HG03139 (cell line): ENCODE results near the gene PIP5K1B.

Experiments used
- ATAC-seq: cut with Tn5 transposase; IDR thresholded peaks from one replicate; pipeline ENCODE4 v1.9.1; 2021; ENCODE audit not compliant: unreplicated experiment

PIP5K1B gene

DNA sequence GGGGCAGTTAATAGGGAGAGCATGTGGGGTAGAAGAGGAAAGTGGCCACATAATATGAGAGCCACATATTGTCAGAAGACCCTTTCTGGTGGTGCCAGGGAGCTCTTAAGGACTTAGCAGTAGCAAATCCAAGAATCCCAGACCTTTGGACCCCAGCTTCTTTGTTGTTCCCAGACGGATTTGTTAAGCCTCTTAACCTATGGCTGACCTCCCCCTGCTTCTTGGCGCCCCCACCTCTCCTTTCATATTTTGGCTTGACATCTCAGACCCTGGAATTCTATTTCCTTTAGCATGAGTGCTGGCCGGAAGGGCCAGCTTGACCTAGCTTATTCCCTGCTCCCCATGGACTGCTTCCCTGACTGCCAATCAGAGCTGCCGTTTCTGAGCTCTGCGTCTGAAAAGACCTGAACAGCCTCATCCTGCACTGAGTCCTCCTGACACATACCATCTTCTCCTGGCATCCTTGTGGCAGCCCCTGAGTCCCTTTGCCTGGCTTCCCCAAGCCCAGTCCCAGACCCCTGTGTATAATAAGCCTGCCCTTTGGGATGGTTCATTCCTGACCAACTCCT is 192.6 kb downstream of the PIP5K1B start:
- ATAC-seq, result no peak

DNA sequence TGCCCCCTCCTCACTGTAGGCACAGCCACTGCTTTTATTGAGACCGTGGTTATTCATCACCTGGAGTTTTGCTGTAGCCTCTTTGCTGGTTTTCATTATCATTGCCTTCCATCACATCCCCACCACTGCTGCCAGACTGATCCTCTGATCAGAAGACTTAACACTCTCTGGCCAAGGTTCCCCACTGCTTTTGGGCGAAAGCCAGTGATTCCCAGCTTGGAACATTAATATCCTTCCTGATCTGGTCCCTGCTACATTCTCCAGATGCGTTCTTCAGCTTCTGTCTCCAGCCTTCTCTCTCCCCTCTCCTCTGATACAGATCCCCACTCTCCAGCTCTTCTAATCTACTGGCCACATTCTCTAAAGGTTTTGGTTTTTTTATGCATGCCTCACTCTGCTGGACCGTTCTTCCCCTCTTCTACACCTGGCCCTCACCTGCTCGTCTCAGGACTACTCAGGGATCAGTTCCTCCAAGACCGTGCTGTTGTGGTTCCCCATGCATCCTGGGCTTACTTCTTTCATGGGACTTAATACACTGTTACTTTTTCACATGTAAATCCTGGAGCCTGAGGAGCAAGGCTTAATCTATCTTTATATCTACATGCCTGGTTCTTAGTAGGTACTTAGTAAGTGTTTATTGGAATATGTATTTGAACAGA is 193.9 kb downstream of the PIP5K1B start:
- no peak for ATAC-seq

DNA sequence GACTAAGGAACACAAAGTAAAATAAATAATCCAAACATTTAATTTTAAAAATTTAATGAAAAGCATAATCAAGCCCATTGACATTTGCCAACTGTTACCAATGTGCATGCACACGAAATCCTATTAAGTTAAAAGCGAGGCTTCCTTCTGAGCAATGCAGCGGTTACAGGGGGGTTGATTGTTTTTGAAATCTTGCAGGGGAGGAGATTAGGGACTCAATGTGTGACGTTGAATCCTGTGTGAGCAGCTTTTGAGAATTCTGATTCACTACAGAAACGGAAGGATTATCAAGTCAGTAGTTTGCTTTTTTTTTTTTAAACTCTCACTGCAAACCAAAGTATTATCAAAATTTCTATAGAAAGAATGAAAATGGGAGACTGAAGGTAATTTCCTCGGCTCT is 199.4 kb downstream of the PIP5K1B start:
- no peak for ATAC-seq

GRCh38 chr9:68905129-68905528 is 200.1 kb downstream of the PIP5K1B start:
- ATAC-seq, result no peak

DNA sequence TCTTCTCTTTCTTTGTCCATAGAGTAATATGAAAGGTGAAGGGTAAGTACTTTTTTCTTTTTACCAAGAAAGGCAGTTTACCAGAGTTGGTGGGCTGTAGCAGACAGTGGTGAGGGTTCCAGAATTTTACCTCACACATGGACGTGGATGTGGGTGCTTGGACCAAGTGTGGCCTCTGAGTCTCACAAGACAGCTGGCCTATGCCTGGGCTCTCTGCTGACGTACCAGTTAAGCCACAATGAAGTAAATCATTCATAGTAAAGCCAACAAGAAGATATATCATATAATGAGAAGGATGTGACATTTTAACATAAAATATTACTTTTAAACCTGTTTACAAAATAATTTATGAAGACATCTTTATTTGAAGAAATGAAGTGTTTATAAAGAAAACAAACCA is 202.9 kb downstream of the PIP5K1B start:
- no peak for ATAC-seq

DNA sequence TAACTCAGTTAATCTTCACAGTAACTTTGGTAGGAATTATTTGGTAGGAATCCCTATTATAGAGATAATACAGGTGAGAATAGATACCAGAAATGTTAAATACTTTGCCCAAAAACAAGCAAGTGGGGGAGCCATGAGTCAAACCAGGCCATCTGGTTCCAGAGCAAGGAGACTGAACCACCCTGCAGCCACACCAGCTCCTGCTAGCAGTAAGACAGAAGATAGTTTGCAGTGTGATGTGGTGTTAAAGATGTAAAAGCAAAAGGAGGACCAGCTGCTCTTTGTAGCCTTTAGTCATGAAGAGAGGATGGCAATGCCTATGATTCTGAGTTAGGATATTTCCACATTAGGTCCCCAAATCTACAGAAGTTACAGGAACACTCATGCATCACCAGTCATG is 207.5 kb downstream of the PIP5K1B start:
- no peak for ATAC-seq

- no peak for ATAC-seq
Observed at GRCh38 chr9:68913054-68913453, 208.0 kb downstream of the PIP5K1B start.

DNA sequence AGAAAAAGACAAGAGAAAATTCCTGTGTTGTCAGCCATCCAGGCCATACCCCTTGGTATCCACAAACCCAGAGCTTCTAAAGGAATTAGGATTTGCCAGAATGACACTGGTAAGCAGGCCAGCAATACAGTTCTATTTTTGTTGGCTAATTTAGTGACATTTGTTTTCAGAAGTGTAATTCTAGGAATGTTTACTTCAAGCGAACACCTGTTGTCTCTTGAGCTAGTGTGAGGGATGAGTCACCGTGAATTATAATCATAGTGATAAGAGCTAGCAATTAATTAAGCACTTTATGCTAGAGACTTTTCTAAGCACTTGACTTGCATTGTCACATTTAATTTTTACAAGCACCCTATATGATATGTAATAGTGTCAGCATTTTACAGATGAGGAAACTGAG is 209.7 kb downstream of the PIP5K1B start:
- ATAC-seq, result no peak

DNA sequence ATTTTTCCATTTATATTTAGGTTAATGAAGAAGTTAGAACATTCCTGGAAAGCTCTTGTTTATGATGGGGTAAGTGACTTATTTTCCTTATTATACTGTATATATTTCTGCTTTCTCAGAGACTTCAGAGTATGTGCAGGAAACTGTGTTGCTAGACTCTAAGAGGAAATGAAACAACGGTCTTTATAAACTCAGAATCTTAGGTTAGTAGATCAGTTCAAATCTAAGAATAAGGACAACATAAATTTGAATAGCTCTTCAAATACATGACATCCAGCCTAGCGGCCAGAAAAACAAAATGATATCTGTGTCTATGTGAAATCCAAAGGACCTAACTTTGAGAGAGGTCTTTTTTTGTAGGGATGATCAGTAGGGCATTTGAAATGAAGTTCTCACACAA is 214.6 kb downstream of the PIP5K1B start:
- ATAC-seq, result no peak

DNA sequence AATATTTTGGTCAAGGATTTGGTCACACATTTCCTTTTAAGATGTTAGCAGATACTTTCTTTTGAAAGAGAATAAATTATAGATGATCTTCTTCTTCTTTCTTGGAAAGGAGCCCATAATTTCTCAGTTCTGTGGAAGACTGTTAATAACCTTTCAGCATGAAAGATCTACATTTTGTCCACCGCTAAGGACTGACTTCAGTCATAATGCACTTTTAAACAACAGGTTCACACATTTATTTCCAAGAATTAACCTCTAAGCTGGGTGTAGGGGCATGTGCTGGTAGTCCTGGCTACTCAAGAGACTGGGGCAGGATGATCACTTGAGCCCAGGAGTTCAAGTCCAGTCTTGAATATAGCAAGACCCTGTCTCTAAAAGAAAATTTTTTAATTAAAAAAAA is 215.9 kb downstream of the PIP5K1B start:
- ATAC-seq, result no peak

DNA sequence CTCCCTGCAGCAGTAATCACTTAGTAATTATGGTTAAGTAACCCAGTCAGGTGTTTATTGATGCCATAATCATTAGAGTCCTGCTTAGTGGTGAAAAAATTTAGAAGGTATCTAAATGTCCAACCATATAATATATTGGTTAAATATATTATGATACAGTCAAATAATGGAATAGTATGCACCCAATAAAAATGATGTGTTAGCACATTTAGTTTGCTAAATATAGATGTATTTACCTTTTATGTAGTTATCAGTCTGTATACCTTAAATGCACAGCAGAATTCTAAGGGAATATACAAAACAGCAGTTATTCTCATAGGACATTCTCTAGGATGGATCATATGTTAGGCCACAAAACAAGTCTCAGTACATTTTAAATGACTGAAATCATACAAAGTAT is 218.4 kb downstream of the PIP5K1B start:
- no peak for ATAC-seq

GRCh38 chr9:68925175-68925574 is 220.1 kb downstream of the PIP5K1B start:
- ATAC-seq, result no peak

- no peak for ATAC-seq
Observed at GRCh38 chr9:68927165-68927564, 222.1 kb downstream of the PIP5K1B start.

GRCh38 chr9:68931821-68932220 is 226.8 kb downstream of the PIP5K1B start:
- ATAC-seq, result no peak

DNA sequence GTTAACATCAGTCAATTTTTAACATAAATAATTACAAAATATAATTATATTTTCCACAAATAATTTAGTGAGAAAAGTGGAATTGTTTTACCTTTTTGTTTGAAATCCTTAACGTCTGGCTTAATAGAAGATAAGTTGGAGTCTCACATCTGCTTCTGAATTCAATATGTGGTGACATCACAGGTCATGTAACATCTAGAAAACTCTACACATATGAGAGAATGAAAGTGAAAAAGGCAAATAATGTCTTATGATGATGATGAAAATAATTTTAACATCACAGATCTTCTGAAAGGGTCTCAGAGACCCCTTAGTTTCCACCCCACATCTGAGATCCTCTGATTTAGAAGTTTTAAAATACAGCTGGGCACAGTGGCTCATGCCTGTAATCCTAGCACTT is 227.4 kb downstream of the PIP5K1B start:
- no peak for ATAC-seq

DNA sequence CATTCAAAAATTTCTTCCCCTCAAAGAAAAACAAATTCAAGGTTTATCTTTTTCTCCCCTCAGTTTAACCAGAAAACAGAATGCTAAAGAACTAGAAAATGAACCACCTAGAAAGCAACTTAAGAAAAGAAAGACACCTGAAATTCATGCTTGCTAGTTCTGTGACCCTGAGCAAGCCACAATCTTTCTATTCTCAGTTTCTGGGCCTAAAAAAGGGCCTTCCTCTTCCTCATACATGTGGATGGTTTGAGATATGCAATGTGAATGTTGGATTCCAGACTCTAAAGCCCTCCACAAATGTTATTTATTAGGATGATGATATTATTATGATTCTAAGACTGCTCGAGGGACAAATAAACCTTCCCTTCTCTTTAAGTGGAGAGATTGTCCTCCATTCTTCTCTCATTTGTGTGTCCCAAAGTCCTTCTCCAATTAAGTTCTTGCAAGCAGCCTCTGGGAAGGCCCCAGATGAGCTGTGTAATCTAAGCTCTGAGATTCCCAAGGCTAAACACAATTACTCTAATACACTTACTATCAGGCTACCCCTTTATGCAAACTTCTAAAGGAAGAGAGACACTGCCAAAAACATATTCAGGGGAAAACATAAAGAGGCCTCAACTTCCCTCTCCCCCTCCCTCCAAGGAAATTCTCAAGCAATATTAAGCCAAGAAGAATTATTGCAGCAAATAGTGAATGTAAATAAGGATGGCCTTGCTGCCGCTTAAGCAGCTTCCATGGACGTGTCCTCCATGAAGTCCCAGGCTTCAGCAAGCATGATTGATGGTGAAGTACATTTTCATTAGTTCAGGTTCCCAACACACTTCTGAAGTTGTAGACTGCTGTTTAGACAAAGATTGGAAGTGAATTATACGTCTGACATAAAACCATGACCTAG is 228.6 kb downstream of the PIP5K1B start:
- ATAC-seq, result peak; percentile 89

DNA sequence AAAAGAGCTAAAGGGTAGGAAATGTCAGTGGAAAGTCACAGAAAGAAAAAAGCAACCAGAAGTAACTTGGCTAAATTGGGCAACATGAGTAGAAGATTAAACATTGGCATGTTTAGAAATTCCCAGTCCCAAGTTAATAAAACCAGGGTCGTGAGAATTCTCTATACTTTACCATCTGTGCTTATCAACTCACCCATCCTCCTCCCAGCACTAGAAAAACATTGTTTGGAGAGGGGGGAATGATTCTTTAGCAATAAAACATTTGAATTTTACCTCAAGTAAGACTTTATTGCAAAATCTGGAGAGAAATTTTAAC is 229.2 kb downstream of the PIP5K1B start:
- ATAC-seq, result no peak

DNA sequence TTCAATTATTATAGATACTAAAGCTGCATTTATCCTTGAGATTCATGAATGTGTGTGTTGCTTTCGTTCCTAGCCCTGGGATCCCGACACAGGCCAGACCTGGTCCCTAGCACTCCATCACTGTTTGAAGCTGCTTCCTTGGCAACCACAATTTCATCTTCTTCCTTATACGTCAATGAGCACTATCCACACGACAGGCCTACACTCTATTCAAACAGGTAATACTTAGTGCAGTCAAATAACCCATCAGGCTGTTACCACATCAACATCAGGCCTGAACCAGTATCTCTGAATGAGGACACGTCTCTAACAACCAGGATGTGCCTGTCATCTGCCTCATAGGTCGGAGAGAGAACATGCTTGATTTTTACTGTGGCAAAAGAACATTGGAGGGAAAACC is 235.5 kb downstream of the PIP5K1B start:
- ATAC-seq, result no peak

- ATAC-seq, result no peak
Observed at GRCh38 chr9:68941780-68942459, 236.9 kb downstream of the PIP5K1B start.

GRCh38 chr9:68942790-68943189 is 237.8 kb downstream of the PIP5K1B start:
- ATAC-seq, result no peak

DNA sequence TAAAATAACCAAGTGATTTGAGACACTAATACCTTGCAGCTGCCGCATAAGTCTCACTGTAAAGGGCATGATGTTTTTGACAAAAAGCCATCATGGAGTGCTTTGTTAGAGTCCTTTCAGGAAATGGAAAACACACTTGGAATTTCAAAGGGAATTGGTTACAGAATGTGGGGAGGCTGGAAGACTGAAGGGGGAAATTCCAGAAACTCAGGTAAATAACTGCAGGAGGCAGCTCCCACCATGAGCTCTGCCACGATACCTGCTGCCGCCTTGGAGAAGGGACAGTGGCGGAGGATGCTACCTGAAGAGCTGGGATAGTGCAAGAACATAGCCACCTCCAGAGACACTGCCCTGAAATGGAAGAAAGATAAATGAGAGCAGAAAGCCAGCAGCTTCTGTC is 242.0 kb downstream of the PIP5K1B start:
- ATAC-seq, result no peak
